Measurements from ENCODE around the gene VTI1A. TPM values are rescaled to one million over a fixed set of nuclear protein-coding genes. Genes with fewer than 3 reads are reported as not detected.

The VTI1A gene
- polyA plus RNA-seq, 1 experiment = 20.4 TPM

DNA sequence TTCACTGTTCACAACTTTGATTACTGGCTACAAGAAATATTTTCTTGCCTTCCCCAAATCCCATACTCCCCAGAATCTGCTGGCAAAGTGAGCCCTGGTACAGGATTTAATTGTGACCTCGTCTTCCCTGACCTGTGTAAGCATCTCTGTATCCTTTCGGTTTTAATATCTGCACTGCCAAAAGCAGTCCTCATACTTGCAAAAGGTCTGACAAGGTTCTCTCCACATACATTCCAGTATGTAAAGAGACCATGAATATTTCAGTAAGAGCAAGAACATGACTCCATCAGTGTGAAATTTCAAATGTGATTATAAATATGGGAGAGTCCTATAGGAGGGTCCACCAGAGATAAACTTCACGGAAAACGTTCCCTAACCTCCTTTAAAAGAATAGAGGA is 369.0 kb downstream of the VTI1A start:
- Histone ChIP-seq H3K27me3 (ENCODE audit: control insufficient read depth, insufficient read depth, low read length) (no peaks in the 10 kb centered on the region), H3K9me3 (ENCODE audit: control insufficient read depth, insufficient read depth, low read length) (peaks cover 3% of the 10 kb centered on the region; the same call in 1 of the 2 replicates), H3K4me3 (ENCODE audit: low read depth, low read length) (no peak overlapping the region), H3K27ac (ENCODE audit: low read depth, low read length) (no peak overlapping the region)
- DNase-seq (ENCODE audit: low read depth, low spot score) = no peak
- CTCF ChIA-PET = interaction anchor here (2.0 kb wide), 1 partner anchor 569 kb away, joined by 5 read pairs; no protein-coding TSS in a partner anchor
- TF ChIP-seq, protein P1, sequence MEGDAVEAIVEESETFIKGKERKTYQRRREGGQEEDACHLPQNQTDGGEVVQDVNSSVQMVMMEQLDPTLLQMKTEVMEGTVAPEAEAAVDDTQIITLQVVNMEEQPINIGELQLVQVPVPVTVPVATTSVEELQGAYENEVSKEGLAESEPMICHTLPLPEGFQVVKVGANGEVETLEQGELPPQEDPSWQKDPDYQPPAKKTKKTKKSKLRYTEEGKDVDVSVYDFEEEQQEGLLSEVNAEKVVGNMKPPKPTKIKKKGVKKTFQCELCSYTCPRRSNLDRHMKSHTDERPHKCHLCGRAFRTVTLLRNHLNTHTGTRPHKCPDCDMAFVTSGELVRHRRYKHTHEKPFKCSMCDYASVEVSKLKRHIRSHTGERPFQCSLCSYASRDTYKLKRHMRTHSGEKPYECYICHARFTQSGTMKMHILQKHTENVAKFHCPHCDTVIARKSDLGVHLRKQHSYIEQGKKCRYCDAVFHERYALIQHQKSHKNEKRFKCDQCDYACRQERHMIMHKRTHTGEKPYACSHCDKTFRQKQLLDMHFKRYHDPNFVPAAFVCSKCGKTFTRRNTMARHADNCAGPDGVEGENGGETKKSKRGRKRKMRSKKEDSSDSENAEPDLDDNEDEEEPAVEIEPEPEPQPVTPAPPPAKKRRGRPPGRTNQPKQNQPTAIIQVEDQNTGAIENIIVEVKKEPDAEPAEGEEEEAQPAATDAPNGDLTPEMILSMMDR (IDR thresholded peaks at IDR 0.05; ENCODE audit: low read depth, low read length) = no peak
- POLR2A ChIA-PET = no interaction called here

DNA sequence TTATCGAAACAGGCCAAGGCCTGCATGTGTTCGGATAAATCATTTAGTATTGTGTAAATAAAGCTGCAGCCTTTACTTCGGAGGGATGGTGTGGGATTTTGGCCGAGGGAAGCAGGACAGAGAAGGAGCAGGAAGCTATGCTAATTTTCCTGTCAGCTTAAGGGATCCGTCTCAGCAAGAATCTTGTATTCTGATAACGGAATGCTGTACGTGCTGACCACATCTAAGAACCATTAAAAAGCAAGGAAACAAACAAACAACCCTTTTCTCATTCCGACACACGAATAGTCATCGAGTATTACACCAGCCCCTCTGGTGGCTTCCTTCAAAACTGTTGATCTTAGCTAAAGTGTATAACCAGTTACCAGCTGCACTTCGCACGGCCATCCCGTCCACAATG is 369.9 kb downstream of the VTI1A start:
- Histone ChIP-seq H3K4me3 (ENCODE audit: low read depth, low read length) (no peak overlapping the region), H3K27ac (ENCODE audit: low read depth, low read length) (no peak overlapping the region), H3K27me3 (ENCODE audit: control insufficient read depth, insufficient read depth, low read length) (no peaks in the 10 kb centered on the region), H3K9me3 (ENCODE audit: control insufficient read depth, insufficient read depth, low read length) (no peaks in the 10 kb centered on the region; the same call in 1 of the 2 replicates)
- TF ChIP-seq, protein P1 (IDR thresholded peaks at IDR 0.05; ENCODE audit: low read depth, low read length) = no peak
- ChIA-PET POLR2A (no interaction called here), CTCF (interaction anchor here (2.0 kb wide), 1 partner anchor 568 kb away, joined by 5 read pairs; no protein-coding TSS in a partner anchor)
- no peak for DNase-seq (ENCODE audit: low read depth, low spot score)

DNA sequence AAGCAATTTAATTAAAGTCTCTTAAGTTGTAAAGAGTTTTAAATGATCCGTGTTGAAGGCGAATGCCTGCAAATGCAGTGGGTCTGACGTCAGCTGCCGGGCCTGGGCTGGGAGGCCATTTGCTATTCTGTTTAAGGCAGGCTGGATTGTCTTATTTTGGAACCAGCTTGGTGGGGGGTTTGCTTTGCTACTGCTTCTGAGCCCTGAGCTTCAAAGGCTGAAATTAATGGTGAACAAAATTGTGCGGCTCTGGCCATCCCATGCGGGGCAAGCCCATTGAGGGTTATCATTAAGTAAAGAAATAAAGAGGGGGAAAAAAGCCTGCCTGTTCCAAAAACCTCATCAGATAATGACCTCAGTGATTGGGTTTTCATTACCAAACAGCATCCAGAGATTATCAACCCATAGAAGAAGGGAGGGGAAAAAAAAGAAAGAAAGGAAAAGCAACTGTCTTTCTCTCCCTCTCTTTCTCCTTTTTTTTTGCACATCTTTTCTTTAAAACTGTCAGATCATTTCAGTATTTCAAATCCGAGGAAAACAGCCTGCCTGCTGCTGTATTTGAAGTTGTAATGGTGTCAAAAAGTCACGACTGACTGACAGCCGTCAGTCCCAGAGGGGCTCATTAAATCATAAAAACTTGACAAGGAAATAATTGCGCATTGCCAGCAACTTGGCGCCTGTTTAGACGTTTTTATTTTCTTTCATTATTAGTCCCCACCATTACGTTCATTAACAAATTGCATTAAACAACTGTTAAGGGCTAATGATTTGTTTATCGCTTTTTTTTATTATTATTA is 371.2 kb downstream of the VTI1A start:
- H3K27me3 ChIP-seq (ENCODE audit: control insufficient read depth, insufficient read depth, low read length) = no peaks in the 10 kb centered on the region
- TF ChIP-seq, protein P1 (IDR thresholded peaks at IDR 0.05; ENCODE audit: low read depth, low read length) = no peak
- no peak overlapping the region for H3K27ac ChIP-seq (ENCODE audit: low read depth, low read length)
- H3K9me3 ChIP-seq (ENCODE audit: control insufficient read depth, insufficient read depth, low read length) = no peaks in the 10 kb centered on the region; the same call in 1 of the 2 replicates
- no peak overlapping the region for H3K4me3 ChIP-seq (ENCODE audit: low read depth, low read length)
- DNase-seq (ENCODE audit: low read depth, low spot score) = no peak
- ChIA-PET POLR2A (no interaction called here), CTCF (no interaction called here)

DNA sequence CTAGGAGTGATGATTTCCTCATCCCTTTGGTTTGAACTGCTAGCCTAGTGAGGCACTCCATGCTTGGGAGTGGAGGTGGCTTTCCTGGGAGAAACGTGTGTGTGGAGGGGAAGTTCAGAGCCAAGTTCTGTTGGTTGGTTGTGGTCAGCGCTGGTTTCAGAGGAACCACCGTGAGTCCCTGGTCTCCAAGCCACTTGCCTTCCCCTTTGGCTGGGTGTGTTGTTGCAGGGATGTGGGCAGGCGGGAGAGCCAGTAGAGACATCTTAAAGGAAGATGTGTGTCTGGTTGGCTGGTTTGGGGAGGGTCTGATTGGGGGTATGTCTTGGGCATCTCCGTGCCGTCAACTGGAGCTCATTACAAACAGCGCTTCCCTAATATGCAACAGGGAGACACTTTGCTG is 372.2 kb downstream of the VTI1A start:
- TF ChIP-seq, protein P1 (IDR thresholded peaks at IDR 0.05; ENCODE audit: low read depth, low read length) = no peak
- no peaks in the 10 kb centered on the region; the same call in 1 of the 2 replicates for H3K9me3 ChIP-seq (ENCODE audit: control insufficient read depth, insufficient read depth, low read length)
- H3K27ac ChIP-seq (ENCODE audit: low read depth, low read length) = no peak overlapping the region
- H3K27me3 ChIP-seq (ENCODE audit: control insufficient read depth, insufficient read depth, low read length) = no peaks in the 10 kb centered on the region
- CTCF ChIA-PET = no interaction called here
- POLR2A ChIA-PET = no interaction called here
- DNase-seq (ENCODE audit: low read depth, low spot score) = no peak
- no peak overlapping the region for H3K4me3 ChIP-seq (ENCODE audit: low read depth, low read length)

DNA sequence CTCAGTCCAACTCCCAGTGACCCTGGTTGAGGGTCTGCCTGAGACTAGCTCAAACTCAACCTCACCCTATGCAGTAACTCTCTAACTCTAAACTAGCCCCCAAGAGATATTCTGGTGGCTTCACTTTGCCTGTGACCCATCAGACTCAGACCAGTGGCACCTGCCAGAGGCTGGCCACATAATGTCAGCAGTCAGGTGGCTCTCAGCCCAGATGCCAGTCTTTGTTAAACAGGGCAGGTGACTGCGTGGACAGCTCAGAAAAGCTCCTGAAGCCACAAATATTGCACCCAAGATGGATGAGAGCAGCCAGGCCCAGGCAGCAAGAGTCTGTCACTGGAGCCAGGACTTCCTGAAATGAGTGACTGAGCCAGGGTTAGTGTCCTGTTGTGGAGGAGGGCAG is 373.3 kb downstream of the VTI1A start:
- no peaks in the 10 kb centered on the region for H3K27me3 ChIP-seq (ENCODE audit: control insufficient read depth, insufficient read depth, low read length)
- POLR2A ChIA-PET = no interaction called here

More for the DNA sequence above, 373.3 kb downstream of the VTI1A start:
- no peak overlapping the region for H3K4me3 ChIP-seq (ENCODE audit: low read depth, low read length)
- DNase-seq (ENCODE audit: low read depth, low spot score) = no peak
- no peaks in the 10 kb centered on the region; the same call in 1 of the 2 replicates for H3K9me3 ChIP-seq (ENCODE audit: control insufficient read depth, insufficient read depth, low read length)
- no peak overlapping the region for H3K27ac ChIP-seq (ENCODE audit: low read depth, low read length)
- TF ChIP-seq, protein P1 (IDR thresholded peaks at IDR 0.05; ENCODE audit: low read depth, low read length) = no peak
- CTCF ChIA-PET = no interaction called here
